NCI-H526 treated with DMSO at 0.1 percent for 48 hours (cell line): ENCODE data around the gene PLPPR1.
"Not testable (repeated sequence)": the region's sequence is repeated elsewhere in the genome, so short reads cannot be mapped to it uniquely, and the experiment has no call there.

Experiments used
- DNase-seq: peaks from one replicate; lab custom pipeline; 2025; lab: John Stamatoyannopoulos, UW

Gene PLPPR1

GRCh38 chr9:101291043-101291442, 262.5 kb downstream of the PLPPR1 start:
- not testable (repeated sequence) for DNase-seq

DNA sequence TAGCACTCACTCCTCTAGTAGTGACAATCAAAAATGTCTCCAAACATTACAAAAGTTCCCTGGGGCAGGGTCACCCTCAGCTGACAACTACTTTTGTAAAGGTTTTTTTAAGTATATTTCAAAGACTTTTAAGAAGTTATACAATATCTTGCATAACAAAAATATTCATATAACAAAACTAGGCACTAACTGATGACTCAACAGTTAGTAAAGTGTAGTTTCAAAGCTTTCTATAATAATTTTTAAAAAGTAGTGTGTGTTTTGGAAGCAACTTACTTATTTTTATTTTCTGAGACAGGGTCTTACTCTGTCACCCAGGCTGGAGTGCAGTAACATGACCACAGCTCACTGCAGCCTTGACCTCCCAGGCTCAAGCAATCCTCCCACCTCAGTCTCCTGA, 271.4 kb downstream of the PLPPR1 start:
- no peak for DNase-seq

DNA sequence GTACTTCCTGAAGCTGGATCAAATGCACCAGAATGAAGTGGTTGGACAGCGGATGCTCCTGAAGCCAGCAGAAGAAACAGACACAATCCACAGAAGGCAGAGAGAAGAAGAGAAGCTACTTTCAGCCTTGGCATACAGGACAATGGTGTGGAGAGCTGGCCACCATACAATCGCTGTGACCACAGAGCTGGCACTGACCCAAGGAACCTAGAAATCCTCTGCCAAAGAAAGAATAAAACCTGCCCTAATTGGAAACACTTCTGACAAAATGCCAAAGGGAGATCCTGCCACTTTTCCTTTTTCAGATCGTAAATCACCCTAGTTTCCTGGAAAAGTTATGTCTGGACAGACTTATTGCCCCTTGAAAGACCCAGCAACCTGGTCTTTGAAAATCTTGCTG, 278.5 kb downstream of the PLPPR1 start:
- no peak for DNase-seq

DNA sequence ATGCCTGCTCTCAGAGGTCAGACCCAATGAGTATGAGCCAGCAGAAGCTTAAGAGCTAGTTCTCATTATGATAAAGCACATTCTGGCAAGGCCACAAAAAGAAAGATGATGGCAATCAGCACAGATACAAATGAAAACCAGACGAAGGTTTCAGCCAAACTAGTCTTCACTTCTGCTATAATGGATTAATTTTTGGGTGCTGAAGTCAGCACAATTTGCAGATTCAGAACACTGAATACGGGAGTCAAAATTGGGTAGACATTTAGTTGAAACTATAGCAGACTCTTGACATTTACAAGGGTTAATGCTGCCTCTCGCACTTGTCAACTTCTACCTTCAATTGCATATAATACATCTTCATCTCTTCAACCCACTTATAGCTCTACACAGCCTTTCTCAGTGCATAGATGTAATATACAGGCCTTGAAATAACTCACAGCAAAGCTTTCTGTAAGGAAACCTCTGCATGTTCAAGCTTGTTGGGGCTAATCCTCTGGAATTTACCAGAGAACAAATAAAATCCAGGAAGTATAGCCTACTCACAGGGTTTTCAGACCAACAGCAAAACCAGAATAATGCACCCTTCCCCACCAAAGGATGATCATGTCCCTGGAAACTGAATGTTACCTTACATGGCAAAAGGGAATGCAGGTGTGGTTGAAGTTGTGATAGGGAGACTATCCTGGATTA, 279.1 kb downstream of the PLPPR1 start:
- no peak for DNase-seq

- no peak for DNase-seq
Observed at GRCh38 chr9:101309139-101309538, 280.6 kb downstream of the PLPPR1 start.

DNA sequence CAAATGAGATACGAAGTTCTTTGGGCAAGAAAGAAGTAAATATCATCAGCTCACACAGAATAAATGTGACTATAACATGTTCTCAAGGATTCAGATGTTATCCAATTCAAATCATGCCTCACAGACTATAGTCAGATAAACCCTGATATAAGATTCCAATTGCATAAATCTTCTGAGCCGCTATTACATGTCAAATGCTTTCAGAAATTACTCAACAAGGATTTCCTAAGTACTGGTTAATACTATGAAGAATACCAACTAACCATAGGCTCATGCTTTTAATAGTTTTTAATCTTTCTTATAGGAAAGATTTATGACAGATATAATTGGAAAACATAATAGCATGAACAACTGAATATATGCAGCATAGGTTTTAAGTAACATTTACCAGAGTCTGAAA, 282.7 kb downstream of the PLPPR1 start:
- no peak for DNase-seq

DNA sequence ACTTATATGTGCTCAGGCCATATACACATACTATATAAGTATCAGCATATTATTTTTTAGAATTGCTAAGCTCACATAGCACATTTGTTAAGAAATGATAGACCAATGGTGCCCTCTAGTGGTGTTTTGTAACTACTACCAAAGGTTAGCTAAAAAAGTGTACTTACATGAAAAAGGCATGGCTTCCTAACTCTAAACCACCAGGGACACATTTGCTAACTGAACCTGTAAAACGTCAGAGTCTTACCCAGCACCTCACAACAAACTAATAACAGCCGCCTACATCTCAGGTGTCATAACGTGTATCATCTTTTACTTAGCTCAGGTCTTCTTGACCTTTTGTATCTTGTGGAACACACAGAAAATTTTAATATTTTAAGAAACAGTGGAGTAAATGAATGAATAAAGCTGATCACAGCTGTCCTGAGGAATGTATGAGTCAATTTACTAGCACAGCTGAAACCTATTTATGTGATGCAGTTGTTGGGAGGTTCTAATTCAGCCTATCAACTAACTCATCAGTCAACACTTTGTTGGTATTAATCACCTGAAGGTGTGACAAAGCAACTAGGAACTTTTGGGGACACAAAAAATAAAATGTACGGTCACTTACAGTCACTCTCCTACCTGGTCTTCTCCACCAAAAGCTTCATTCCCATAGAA, 283.4 kb downstream of the PLPPR1 start:
- peak; percentile 58 for DNase-seq

GRCh38 chr9:101312661-101313060, 284.1 kb downstream of the PLPPR1 start:
- no peak for DNase-seq

DNA sequence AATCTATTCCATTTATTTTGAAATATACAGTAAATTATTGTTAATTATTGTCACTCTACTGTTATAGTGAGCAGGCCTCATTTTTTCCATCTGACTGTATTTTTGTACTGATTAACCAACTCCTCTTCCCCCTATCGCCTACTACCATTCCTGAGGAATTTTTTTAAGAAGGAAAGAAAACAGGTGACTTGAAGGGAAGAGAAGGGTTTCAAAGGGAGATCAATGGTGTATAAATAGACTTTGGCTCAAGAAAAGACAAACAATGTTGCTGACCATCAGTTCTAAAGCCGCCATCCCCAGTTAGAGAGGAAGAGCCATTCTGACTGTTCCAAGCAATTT, 286.6 kb downstream of the PLPPR1 start:
- no peak for DNase-seq

GRCh38 chr9:101317735-101318134, 289.2 kb downstream of the PLPPR1 start:
- no peak for DNase-seq

DNA sequence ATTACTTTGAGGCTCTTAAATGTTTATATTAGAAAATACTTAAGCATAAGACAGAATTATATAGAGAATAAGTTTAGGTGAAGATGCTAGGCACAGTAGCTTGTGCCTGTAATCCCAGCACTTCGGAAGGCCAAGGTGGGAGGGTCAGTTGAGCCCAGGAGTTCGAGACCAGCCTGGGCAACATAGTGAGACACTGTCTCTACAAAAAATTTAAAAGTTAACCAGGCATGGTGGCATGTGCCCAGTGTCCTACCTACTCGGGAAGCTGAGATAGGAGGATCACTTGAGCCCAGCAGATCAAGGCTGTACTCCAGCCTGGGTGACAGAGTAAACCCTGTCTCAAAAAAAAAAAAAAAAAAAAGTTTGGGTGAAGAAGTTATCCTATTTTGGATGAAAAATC, 294.6 kb downstream of the PLPPR1 start:
- DNase-seq: no peak

- no peak for DNase-seq
Observed at GRCh38 chr9:101324245-101324804, 295.8 kb downstream of the PLPPR1 start.

- no peak for DNase-seq
Observed at GRCh38 chr9:101325053-101325452, 296.5 kb downstream of the PLPPR1 start.

DNA sequence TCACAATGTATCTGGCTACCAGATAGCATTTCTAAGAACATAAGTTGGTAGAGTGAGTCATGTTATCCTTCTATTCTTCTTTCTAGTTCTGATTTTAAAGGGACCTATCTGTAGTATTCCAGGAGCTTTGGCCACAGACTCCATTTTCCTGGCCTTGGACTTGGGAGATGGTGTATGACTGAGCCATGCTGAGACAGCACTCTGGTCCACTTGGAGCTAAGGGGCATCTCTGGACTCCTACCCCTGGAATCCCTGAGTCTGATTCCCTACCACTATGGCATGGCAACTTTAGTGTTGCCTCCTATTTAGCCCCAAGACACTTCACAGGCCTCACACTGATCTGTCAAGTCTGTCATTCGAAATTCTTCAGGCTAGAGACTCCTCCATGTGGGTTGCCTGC, 297.5 kb downstream of the PLPPR1 start:
- no peak for DNase-seq

DNA sequence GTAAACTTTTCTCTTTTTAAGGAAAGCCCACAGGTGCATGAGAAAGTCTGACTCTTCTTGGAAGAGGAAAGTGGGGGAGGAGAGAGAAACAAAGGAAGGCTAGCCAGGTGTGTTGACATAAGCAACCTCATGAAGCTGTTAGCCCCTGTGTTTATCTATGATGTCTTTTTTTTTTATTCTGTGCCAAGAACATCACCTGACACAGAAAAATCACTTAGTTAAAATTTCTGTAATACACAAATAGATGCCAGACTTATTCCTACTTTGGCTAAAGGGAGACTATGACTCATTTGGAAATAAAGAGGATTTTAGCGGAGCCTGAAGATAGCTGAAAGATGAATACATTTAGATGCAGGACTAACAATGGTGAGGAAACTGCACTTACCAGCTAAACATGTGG, 298.0 kb downstream of the PLPPR1 start:
- DNase-seq: no peak

DNA sequence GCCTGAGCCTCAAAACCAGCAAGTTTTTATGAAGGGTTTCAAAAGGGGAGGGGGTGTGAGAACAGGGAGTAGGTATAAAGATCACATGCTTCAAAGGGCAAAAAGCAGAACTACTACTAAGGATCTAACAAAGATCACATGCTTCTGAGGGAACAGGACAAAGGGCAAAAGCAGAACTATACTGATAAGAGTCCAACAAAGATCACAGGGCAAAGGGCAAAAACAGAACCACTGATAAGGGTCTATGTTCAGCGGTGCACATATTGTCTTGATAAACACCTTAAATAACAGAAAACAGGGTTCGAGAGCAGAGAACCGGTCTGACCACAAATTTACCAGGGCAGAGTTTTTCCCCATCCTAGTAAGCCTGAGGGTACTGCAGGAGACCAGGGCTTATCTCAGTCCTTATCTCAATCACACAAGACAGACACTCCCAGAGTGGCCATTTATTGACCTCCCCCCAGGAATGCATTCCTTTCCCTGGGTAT, 298.9 kb downstream of the PLPPR1 start:
- DNase-seq: not testable (repeated sequence)

- DNase-seq: no peak
Observed at GRCh38 chr9:101332362-101332761, 303.8 kb downstream of the PLPPR1 start.

DNA sequence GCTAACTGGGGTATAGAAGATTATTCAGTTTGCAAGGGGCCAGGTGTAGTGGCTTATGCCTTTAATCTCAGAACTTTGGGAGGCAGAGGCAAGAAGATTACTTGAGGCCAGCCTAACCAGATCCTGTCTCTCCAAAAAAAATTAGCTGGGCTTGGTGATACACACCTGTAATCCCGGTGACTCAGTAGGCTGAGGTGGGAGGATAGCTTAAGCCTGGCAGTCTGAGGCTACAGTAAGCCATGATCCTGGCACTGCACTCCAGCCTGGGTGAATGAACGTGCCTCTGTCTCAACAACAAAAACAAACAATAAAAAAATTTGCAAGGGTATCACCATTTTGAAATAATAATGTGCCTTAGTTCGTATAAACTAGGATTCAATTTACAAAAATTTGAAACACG, 305.0 kb downstream of the PLPPR1 start:
- DNase-seq: no peak

DNA sequence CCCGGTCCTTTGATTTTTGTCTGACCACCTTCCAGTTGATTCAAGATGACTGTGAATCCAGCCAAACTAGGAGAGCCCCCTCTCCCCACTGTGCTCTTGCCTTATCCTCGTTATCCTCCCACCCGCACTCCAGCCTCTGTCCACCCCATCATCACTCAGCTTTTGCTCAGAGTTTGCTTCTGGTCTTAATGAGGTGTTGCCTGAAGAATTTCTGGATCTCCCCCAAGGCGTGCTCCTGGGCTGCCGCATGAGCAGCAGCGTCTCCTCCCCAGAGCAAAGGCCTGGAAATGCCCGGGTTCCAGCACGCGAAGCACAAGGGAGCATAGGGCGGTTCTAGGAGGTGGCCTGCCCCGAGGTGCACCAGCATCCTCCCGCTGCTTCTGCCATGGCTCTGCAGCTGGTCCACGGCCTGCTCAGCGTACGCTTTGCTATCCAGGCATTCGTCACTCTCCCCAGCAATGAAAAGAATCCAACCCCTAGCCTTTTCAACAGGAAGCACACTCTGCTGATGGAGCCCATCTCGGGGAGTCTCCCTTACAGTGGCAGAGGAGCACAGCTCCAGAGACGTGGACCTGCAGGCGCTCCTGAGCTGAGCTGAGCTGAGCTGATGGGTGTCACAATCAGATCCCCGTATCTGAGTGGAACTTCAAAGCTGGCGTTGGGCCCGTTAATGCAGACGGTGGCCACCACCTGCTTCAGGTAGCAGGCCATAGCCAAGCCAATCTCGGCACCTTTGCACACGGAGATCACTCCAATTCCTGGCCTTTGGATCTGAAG, 305.6 kb downstream of the PLPPR1 start:
- no peak for DNase-seq

DNA sequence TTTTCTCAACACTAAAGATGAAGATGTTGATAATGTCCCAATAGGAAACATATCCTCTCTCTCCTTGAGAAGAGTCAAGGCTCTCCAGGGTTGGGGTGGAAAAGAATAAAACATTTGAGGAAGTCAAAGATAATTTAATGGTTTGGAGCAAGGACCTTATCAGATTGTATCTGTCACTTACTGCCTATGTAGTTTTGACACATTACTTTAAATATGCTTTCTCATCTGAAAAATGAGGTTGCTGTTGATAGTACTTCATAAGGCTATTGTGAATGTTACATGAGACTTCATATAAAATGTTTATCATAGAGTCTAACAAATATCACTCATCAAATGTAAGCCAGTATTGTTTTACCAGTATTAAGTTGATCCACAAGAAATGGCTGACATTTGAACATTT, 307.6 kb downstream of the PLPPR1 start:
- no peak for DNase-seq

DNA sequence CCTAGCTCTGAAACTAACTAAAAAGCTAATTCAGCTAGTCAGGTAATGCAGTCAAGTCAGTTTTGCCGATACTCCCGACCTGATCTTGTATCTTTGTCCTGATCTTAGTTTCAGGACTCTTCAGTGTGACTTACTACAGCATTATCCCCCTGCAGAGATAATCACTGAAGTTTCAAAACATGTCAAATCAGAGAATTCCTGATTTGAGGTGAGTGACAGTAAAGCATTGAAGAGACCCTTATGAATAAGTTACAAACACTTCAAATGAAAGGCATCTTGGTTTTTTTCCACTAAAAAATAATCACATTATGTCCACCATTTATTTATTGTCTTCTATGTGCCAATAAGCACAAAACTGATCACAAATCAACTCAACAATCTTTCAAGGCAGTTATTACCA, 308.7 kb downstream of the PLPPR1 start:
- no peak for DNase-seq

GRCh38 chr9:101341958-101342357, 313.4 kb downstream of the PLPPR1 start:
- no peak for DNase-seq

DNA sequence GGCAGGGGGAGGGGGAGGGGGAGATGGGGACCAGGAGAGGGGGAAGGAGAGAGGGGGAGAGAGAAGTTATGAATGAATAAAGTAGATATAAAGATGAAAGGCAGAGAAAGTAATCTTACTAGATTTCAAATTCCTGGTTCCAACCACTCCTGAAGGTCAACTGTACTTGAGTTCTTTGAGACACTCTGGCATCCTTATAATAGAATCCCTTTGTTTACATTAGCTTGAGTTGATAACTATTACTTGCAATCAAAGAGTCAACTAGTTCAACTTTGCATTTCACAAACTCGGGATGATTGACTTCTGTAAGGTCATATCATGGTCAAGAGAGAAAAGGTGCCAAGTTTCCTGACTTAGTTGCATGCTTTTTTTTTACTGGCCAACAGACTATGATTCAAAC, 314.1 kb downstream of the PLPPR1 start:
- DNase-seq: no peak
